ENCODE measurements around the gene ZNF490. TPM values are rescaled to one million over a fixed set of nuclear protein-coding genes. Genes with fewer than 3 reads are reported as not detected.

The ZNF490 gene
- total and polyA plus RNA-seq, 2 experiments from 2014 or later, result 2.7 to 4.0 TPM

- H3K9ac ChIP-seq, result no peak overlapping the region
- no peaks in the 10 kb centered on the region for H3K9me2 ChIP-seq (ENCODE audit: insufficient read depth)
- no peaks in the 10 kb centered on the region for H3K27me3 ChIP-seq (replicated peaks; ENCODE audit: insufficient read depth)
- no peak overlapping the region for H3K4me2 ChIP-seq (ENCODE audit: unreplicated experiment)
- peaks cover 9% of the 10 kb centered on the region for H3K36me3 ChIP-seq (ENCODE audit: low read depth)
- H3K79me2 ChIP-seq (ENCODE audit: insufficient read depth), result peaks cover 96% of the 10 kb centered on the region
- in situ Hi-C loops (cut with MboI), result no loop called here
- no peak overlapping the region for H3K4me3 ChIP-seq
- no peaks in the 10 kb centered on the region; the same call in 1 of the 2 replicates for H3K4me1 ChIP-seq (ENCODE audit: insufficient read depth)
- H4K20me1 ChIP-seq (ENCODE audit: insufficient read depth), result 0 out of 2 replicates have a peak, but pooled peaks cover 6% of the 10 kb centered on the region
- no peak for DNase-seq
- no peaks in the 10 kb centered on the region for H3K9me3 ChIP-seq (ENCODE audit: low read depth)
- 95 to 96% methylated on average over 5 of the region's 5 CpGs for WGBS, 2 experiments (ENCODE audit: low coverage in 1 of 2, low lambda C conversion rate in 2 of 2, missing lambda C conversion rate in 2 of 2)
- TF ChIP-seq EZH2phosphoT487 (IDR thresholded peaks at IDR 0.05; ENCODE audit: insufficient read depth, low read depth) (no peak), EZH2 (IDR thresholded peaks at IDR 0.05; ENCODE audit: insufficient read depth, poor library complexity, severe bottlenecking) (no peak)
- H3K27ac ChIP-seq, result no peak overlapping the region
- no peak overlapping the region for H2AFZ ChIP-seq
- H3F3A ChIP-seq (ENCODE audit: insufficient read depth), result peaks cover 12% of the 10 kb centered on the region
Measured at GRCh38 chr19:12546068-12546467, 64.5 kb downstream of the ZNF490 start.

- in situ Hi-C loops (cut with MboI), result no loop called here
- H3K36me3 ChIP-seq (ENCODE audit: low read depth), result peaks cover 10% of the 10 kb centered on the region
- no peaks in the 10 kb centered on the region for H3K9me3 ChIP-seq (ENCODE audit: low read depth)
- no peaks in the 10 kb centered on the region for H3K27me3 ChIP-seq (replicated peaks; ENCODE audit: insufficient read depth)
- no peak for TF ChIP-seq EZH2phosphoT487 (IDR thresholded peaks at IDR 0.05; ENCODE audit: insufficient read depth, low read depth)
- TF ChIP-seq EZH2 (IDR thresholded peaks at IDR 0.05; ENCODE audit: insufficient read depth, poor library complexity, severe bottlenecking), result no peak
- H3K4me3 ChIP-seq, result no peak overlapping the region
- H3K9me2 ChIP-seq (ENCODE audit: insufficient read depth), result no peaks in the 10 kb centered on the region
- no peak overlapping the region for H2AFZ ChIP-seq
- H3K4me1 ChIP-seq (ENCODE audit: insufficient read depth), result no peaks in the 10 kb centered on the region; the same call in 1 of the 2 replicates
- peaks cover 100% of the 10 kb centered on the region for H3K79me2 ChIP-seq (ENCODE audit: insufficient read depth)
- H3K9ac ChIP-seq, result no peak overlapping the region
- peaks cover 12% of the 10 kb centered on the region for H3F3A ChIP-seq (ENCODE audit: insufficient read depth)
- 95 to 99% methylated on average over 8 of the region's 8 CpGs for WGBS, 2 experiments (ENCODE audit: low coverage in 1 of 2, low lambda C conversion rate in 2 of 2, missing lambda C conversion rate in 2 of 2)
- H4K20me1 ChIP-seq (ENCODE audit: insufficient read depth), result 0 out of 2 replicates have a peak, but pooled peaks cover 6% of the 10 kb centered on the region
- DNase-seq, result no peak
- no peak overlapping the region for H3K4me2 ChIP-seq (ENCODE audit: unreplicated experiment)
- no peak overlapping the region for H3K27ac ChIP-seq
Measured at GRCh38 chr19:12545267-12545666, 65.3 kb downstream of the ZNF490 start.

GRCh38 chr19:12544401-12544876, 66.2 kb downstream of the ZNF490 start:
- Histone ChIP-seq H3K9me2 (ENCODE audit: insufficient read depth) (no peaks in the 10 kb centered on the region), H3K9ac (no peak overlapping the region), H3K9me3 (ENCODE audit: low read depth) (no peaks in the 10 kb centered on the region), H4K20me1 (ENCODE audit: insufficient read depth) (0 out of 2 replicates have a peak, but pooled peaks cover 6% of the 10 kb centered on the region), H3K79me2 (ENCODE audit: insufficient read depth) (peaks cover 100% of the 10 kb centered on the region), H3K27ac (peak overlapping the region; percentile 58), H3K4me2 (ENCODE audit: unreplicated experiment) (no peak overlapping the region), H3F3A (ENCODE audit: insufficient read depth) (peaks cover 12% of the 10 kb centered on the region), H3K27me3 (replicated peaks; ENCODE audit: insufficient read depth) (no peaks in the 10 kb centered on the region), H2AFZ (no peak overlapping the region), H3K4me3 (no peak overlapping the region), H3K36me3 (ENCODE audit: low read depth) (peaks cover 18% of the 10 kb centered on the region), H3K4me1 (ENCODE audit: insufficient read depth) (no peaks in the 10 kb centered on the region)
- TF ChIP-seq EZH2 (IDR thresholded peaks at IDR 0.05; ENCODE audit: insufficient read depth, poor library complexity, severe bottlenecking) (no peak), EZH2phosphoT487 (IDR thresholded peaks at IDR 0.05; ENCODE audit: insufficient read depth, low read depth) (no peak)
- DNase-seq, result peak; percentile 32
- 93 to 96% methylated on average over 5 of the region's 5 CpGs for WGBS, 2 experiments (ENCODE audit: low coverage in 1 of 2, low lambda C conversion rate in 2 of 2, missing lambda C conversion rate in 2 of 2)
- in situ Hi-C loops (cut with MboI), result no loop called here

DNA sequence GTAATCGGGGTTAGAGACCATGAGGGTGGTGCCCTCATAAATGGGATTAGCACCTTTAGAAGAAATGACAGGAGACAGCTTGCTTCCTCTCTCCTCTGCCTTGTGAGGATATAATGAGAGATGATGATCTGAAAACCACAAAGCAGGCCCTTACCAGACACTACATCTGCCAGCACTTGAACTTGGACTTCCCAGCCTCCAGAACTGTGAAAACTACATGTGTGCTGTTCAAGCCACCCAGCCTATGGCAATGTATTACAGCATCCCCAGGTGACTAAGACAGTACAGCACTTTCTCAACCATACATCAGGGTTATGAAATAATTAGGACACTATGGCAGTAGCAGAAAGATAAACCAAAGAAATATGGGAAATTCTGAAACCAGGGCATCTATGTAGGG, 66.8 kb downstream of the ZNF490 start:
- 89 to 90% methylated on average over 1 of the region's 1 CpG for WGBS, 2 experiments (ENCODE audit: low coverage in 1 of 2, low lambda C conversion rate in 2 of 2, missing lambda C conversion rate in 2 of 2)
- peak; percentile 57 for DNase-seq
- Histone ChIP-seq H3K4me2 (ENCODE audit: unreplicated experiment) (no peak overlapping the region), H4K20me1 (ENCODE audit: insufficient read depth) (0 out of 2 replicates have a peak, but pooled peaks cover 6% of the 10 kb centered on the region), H3K4me1 (ENCODE audit: insufficient read depth) (no peaks in the 10 kb centered on the region), H3F3A (ENCODE audit: insufficient read depth) (peaks cover 12% of the 10 kb centered on the region), H3K9me3 (ENCODE audit: low read depth) (no peaks in the 10 kb centered on the region), H3K27ac (peak overlapping the region; percentile 58), H2AFZ (no peak overlapping the region), H3K4me3 (no peak overlapping the region), H3K79me2 (ENCODE audit: insufficient read depth) (peaks cover 100% of the 10 kb centered on the region), H3K9me2 (ENCODE audit: insufficient read depth) (no peaks in the 10 kb centered on the region), H3K36me3 (ENCODE audit: low read depth) (peaks cover 18% of the 10 kb centered on the region), H3K27me3 (replicated peaks; ENCODE audit: insufficient read depth) (no peaks in the 10 kb centered on the region), H3K9ac (no peak overlapping the region)
- TF ChIP-seq EZH2 (IDR thresholded peaks at IDR 0.05; ENCODE audit: insufficient read depth, poor library complexity, severe bottlenecking), result no peak
- TF ChIP-seq EZH2phosphoT487 (IDR thresholded peaks at IDR 0.05; ENCODE audit: insufficient read depth, low read depth), result no peak
- in situ Hi-C loops (cut with MboI), result no loop called here

Other genes starting within 250 kb of the ZNF490 start
- 2.1 and 3.6 TPM in 2 replicates for gene ZNF442, start 245.1 kb downstream of the ZNF490 start, total RNA-seq (2014; rRNA removed; shearing (Covaris generic))
- gene ZNF442, start 245.1 kb downstream of the ZNF490 start, polyA plus RNA-seq (2016; fragmentation: Nextera tagmentation; extraction: Ambion mirVana), result 0.71 and 1.3 TPM in 2 replicates
- 1.8 and 2.5 TPM in 2 replicates for gene ZNF799, start 209.5 kb downstream of the ZNF490 start, total RNA-seq (2014; rRNA removed; shearing (Covaris generic))
- gene ZNF799, start 209.5 kb downstream of the ZNF490 start, polyA plus RNA-seq (2016; fragmentation: Nextera tagmentation; extraction: Ambion mirVana), result 1.8 and 2.2 TPM in 2 replicates
- 0.86 and 1.1 TPM in 2 replicates for gene ZNF443, start 169.8 kb downstream of the ZNF490 start, total RNA-seq (2014; rRNA removed; shearing (Covaris generic))
- 1.2 and 1.4 TPM in 2 replicates for gene ZNF443, start 169.8 kb downstream of the ZNF490 start, polyA plus RNA-seq (2016; fragmentation: Nextera tagmentation; extraction: Ambion mirVana)
- gene ZNF709, start 126.0 kb downstream of the ZNF490 start, total RNA-seq (2014; rRNA removed; shearing (Covaris generic)), result 2.7 and 4.2 TPM in 2 replicates
- 1.1 and 1.6 TPM in 2 replicates for gene ZNF709, start 126.0 kb downstream of the ZNF490 start, polyA plus RNA-seq (2016; fragmentation: Nextera tagmentation; extraction: Ambion mirVana)
- 3.7 and 8.3 TPM in 2 replicates for gene ZNF564, start 59.3 kb downstream of the ZNF490 start, total RNA-seq (2014; rRNA removed; shearing (Covaris generic))
- 5.1 and 5.6 TPM in 2 replicates for gene ZNF564, start 59.3 kb downstream of the ZNF490 start, polyA plus RNA-seq (2016; fragmentation: Nextera tagmentation; extraction: Ambion mirVana)
- gene ZNF791, start 107 bp upstream of the ZNF490 start, total RNA-seq (2014; rRNA removed; shearing (Covaris generic)), result 11.6 and 11.9 TPM in 2 replicates
- 12.6 and 14.5 TPM in 2 replicates for gene ZNF791, start 107 bp upstream of the ZNF490 start, polyA plus RNA-seq (2016; fragmentation: Nextera tagmentation; extraction: Ambion mirVana)
- 56.5 and 81.7 TPM in 2 replicates for gene MAN2B1, start 55.9 kb upstream of the ZNF490 start, total RNA-seq (2014; rRNA removed; shearing (Covaris generic))
- gene MAN2B1, start 55.9 kb upstream of the ZNF490 start, polyA plus RNA-seq (2016; fragmentation: Nextera tagmentation; extraction: Ambion mirVana), result 37.1 and 40.6 TPM in 2 replicates
- 8.2 and 9.4 TPM in 2 replicates for gene WDR83, start 56.0 kb upstream of the ZNF490 start, total RNA-seq (2014; rRNA removed; shearing (Covaris generic))
- gene WDR83, start 56.0 kb upstream of the ZNF490 start, polyA plus RNA-seq (2016; fragmentation: Nextera tagmentation; extraction: Ambion mirVana), result 12.7 and 13.1 TPM in 2 replicates
- gene DHPS, start 71.1 kb upstream of the ZNF490 start, total RNA-seq (2014; rRNA removed; shearing (Covaris generic)), result 68.4 and 104 TPM in 2 replicates
- 50.9 and 56.0 TPM in 2 replicates for gene DHPS, start 71.1 kb upstream of the ZNF490 start, polyA plus RNA-seq (2016; fragmentation: Nextera tagmentation; extraction: Ambion mirVana)
- not detected in 2 replicates for gene GNG14, start 77.2 kb upstream of the ZNF490 start, total RNA-seq (2014; rRNA removed; shearing (Covaris generic))
- gene GNG14, start 77.2 kb upstream of the ZNF490 start, polyA plus RNA-seq (2016; fragmentation: Nextera tagmentation; extraction: Ambion mirVana), result not detected in 2 replicates
- gene FBXW9, start 85.8 kb upstream of the ZNF490 start, total RNA-seq (2014; rRNA removed; shearing (Covaris generic)), result 13.8 and 22.3 TPM in 2 replicates
- 14.2 TPM in 2 replicates for gene FBXW9, start 85.8 kb upstream of the ZNF490 start, polyA plus RNA-seq (2016; fragmentation: Nextera tagmentation; extraction: Ambion mirVana)
- 30.9 and 34.3 TPM in 2 replicates for gene TNPO2, start 113.1 kb upstream of the ZNF490 start, total RNA-seq (2014; rRNA removed; shearing (Covaris generic))
- 13.2 and 13.3 TPM in 2 replicates for gene TNPO2, start 113.1 kb upstream of the ZNF490 start, polyA plus RNA-seq (2016; fragmentation: Nextera tagmentation; extraction: Ambion mirVana)
- gene TRIR, start 123.9 kb upstream of the ZNF490 start, total RNA-seq (2014; rRNA removed; shearing (Covaris generic)), result 202 and 210 TPM in 2 replicates
- 162 and 170 TPM in 2 replicates for gene TRIR, start 123.9 kb upstream of the ZNF490 start, polyA plus RNA-seq (2016; fragmentation: Nextera tagmentation; extraction: Ambion mirVana)
- 81.3 and 110 TPM in 2 replicates for gene GET3, start 126.7 kb upstream of the ZNF490 start, total RNA-seq (2014; rRNA removed; shearing (Covaris generic))
- 106 and 111 TPM in 2 replicates for gene GET3, start 126.7 kb upstream of the ZNF490 start, polyA plus RNA-seq (2016; fragmentation: Nextera tagmentation; extraction: Ambion mirVana)
- not detected in 2 replicates for gene BEST2, start 141.0 kb upstream of the ZNF490 start, total RNA-seq (2014; rRNA removed; shearing (Covaris generic))
- not detected in 2 replicates for gene BEST2, start 141.0 kb upstream of the ZNF490 start, polyA plus RNA-seq (2016; fragmentation: Nextera tagmentation; extraction: Ambion mirVana)
- 17.1 TPM in 2 replicates for gene HOOK2, start 164.7 kb upstream of the ZNF490 start, total RNA-seq (2014; rRNA removed; shearing (Covaris generic))
- gene HOOK2, start 164.7 kb upstream of the ZNF490 start, polyA plus RNA-seq (2016; fragmentation: Nextera tagmentation; extraction: Ambion mirVana), result 11.8 and 12.4 TPM in 2 replicates
- 159 and 195 TPM in 2 replicates for gene JUNB, start 180.7 kb upstream of the ZNF490 start, total RNA-seq (2014; rRNA removed; shearing (Covaris generic))
- 95.1 and 96.2 TPM in 2 replicates for gene JUNB, start 180.7 kb upstream of the ZNF490 start, polyA plus RNA-seq (2016; fragmentation: Nextera tagmentation; extraction: Ambion mirVana)
- 230 TPM in 2 replicates for gene PRDX2, start 191.0 kb upstream of the ZNF490 start, total RNA-seq (2014; rRNA removed; shearing (Covaris generic))
- 252 TPM in 2 replicates for gene PRDX2, start 191.0 kb upstream of the ZNF490 start, polyA plus RNA-seq (2016; fragmentation: Nextera tagmentation; extraction: Ambion mirVana)
- gene THSD8, start 191.3 kb upstream of the ZNF490 start, total RNA-seq (2014; rRNA removed; shearing (Covaris generic)), result not detected in 2 replicates
- gene THSD8, start 191.3 kb upstream of the ZNF490 start, polyA plus RNA-seq (2016; fragmentation: Nextera tagmentation; extraction: Ambion mirVana), result 10.8 and 12.5 TPM in 2 replicates
- 8.2 and 16.9 TPM in 2 replicates for gene RNASEH2A, start 195.8 kb upstream of the ZNF490 start, total RNA-seq (2014; rRNA removed; shearing (Covaris generic))
- 23.8 and 32.3 TPM in 2 replicates for gene RNASEH2A, start 195.8 kb upstream of the ZNF490 start, polyA plus RNA-seq (2016; fragmentation: Nextera tagmentation; extraction: Ambion mirVana)
- gene RTBDN, start 223.8 kb upstream of the ZNF490 start, total RNA-seq (2014; rRNA removed; shearing (Covaris generic)), result not detected in 2 replicates
- not detected in 2 replicates for gene RTBDN, start 223.8 kb upstream of the ZNF490 start, polyA plus RNA-seq (2016; fragmentation: Nextera tagmentation; extraction: Ambion mirVana)
- gene MAST1, start 227.7 kb upstream of the ZNF490 start, total RNA-seq (2014; rRNA removed; shearing (Covaris generic)), result 1.8 TPM in 1 of 2 replicates, not detected in the other
- 0.24 TPM in 1 of 2 replicates, not detected in the other for gene MAST1, start 227.7 kb upstream of the ZNF490 start, polyA plus RNA-seq (2016; fragmentation: Nextera tagmentation; extraction: Ambion mirVana)